ENCODE measurements around the gene PCGF2. TPM values are rescaled to one million over a fixed set of nuclear protein-coding genes. Genes with fewer than 3 reads are reported as not detected.
A peak's percentile ranks its signal among the peaks of the same experiment; 100 is the strongest.

The PCGF2 gene
- total RNA-seq, 2 donors from 2014 or later: 14.1 to 28.4 TPM

DNA sequence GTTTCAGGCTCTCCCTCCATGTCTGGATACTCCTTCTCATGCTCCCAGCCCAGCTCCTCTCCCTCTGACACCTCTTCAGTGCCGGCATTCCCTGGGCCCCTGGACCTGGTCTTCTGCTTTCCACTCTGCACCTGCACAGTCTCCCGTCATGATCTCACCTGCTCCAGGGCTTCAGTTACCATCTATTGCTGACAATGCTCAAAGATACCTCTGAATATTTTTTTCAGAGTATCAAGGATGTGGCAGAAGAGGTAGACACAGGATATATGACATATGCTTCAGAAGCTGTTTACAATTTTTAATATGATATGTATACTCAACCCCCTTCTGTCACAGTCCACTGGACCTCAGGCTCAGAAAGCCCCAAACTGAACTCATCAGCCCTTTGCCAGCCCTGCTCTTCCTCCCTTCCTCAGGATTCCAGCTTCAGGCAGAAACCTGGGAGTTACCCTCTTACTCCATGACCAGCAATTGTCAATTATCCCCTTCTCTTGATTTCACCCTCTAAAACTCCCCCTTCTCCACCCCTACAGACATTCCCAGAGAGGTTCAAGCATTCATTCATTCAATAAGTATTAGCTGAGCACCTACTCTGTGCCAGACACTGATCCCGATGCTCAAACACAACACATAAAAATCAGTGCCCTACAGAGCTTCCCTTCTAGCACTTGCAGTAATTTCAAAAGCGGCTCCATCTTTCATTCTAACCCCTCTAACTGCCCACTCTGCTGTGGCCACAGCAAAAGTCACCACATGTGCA is 50.9 kb downstream of the PCGF2 start:
- no peak overlapping the region for H3K4me3 ChIP-seq

DNA sequence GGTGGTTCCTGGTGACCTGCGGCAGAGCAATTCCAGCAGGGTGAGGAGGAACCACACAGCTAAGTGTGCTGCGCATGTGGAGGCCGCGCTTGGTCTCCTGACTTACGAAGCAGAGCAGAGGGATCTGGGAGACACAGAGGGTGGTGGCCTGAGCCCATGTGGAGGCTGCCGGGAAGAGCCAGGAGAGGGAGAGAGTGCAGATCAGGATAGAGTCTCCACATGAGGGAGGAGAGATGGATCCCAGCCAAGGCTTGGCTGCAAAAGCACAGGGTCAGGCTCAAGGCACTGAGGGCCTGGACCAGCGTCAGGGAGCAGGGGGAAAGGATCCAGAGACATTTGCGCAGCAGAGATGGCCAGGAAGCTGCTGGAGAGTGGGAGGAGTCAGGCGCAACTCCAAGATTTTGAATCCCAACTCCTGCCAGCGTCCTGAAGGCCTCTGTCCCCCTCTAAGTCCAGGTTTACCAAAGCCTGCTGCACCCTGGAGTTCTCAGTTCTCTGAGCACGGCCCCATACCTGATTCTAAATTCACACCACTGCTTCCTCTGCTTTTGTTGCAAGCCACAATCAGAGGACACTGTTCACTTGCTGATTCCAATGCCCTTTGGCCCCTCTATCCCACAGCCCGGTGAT is 54.3 kb downstream of the PCGF2 start:
- Histone ChIP-seq H3K27ac (peak overlapping the region; percentile 22 to 48), H3K9me3 (no peaks in the 10 kb centered on the region), H3K4me3 (no peak overlapping the region), H3K36me3 (no peaks in the 10 kb centered on the region), H3K4me1 (ENCODE audit: control insufficient read depth in 1 of 2, low read depth in 2 of 2) (peaks cover 3 to 11% of the 10 kb centered on the region in 2 donors), H3K27me3 (replicated peaks; ENCODE audit: insufficient read depth) (no peaks in the 10 kb centered on the region)
- TF ChIP-seq, protein P1, sequence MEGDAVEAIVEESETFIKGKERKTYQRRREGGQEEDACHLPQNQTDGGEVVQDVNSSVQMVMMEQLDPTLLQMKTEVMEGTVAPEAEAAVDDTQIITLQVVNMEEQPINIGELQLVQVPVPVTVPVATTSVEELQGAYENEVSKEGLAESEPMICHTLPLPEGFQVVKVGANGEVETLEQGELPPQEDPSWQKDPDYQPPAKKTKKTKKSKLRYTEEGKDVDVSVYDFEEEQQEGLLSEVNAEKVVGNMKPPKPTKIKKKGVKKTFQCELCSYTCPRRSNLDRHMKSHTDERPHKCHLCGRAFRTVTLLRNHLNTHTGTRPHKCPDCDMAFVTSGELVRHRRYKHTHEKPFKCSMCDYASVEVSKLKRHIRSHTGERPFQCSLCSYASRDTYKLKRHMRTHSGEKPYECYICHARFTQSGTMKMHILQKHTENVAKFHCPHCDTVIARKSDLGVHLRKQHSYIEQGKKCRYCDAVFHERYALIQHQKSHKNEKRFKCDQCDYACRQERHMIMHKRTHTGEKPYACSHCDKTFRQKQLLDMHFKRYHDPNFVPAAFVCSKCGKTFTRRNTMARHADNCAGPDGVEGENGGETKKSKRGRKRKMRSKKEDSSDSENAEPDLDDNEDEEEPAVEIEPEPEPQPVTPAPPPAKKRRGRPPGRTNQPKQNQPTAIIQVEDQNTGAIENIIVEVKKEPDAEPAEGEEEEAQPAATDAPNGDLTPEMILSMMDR (IDR thresholded peaks at IDR 0.05): no peak
- DNase-seq (ENCODE audit: low spot score) (no peak), ATAC-seq (ENCODE audit: insufficient number of reproducible peaks, low FRiP score, low read depth) (no peak)

More for the DNA sequence above, 50.9 kb downstream of the PCGF2 start:
- Histone ChIP-seq H3K27ac (no peak overlapping the region), H3K9me3 (no peaks in the 10 kb centered on the region), H3K36me3 (no peaks in the 10 kb centered on the region), H3K27me3 (replicated peaks; ENCODE audit: insufficient read depth) (no peaks in the 10 kb centered on the region), H3K4me1 (ENCODE audit: control insufficient read depth in 1 of 2, low read depth in 2 of 2) (peaks cover 3 to 20% of the 10 kb centered on the region in 2 donors)
- DNase-seq (ENCODE audit: low spot score) (no peak), ATAC-seq (ENCODE audit: insufficient number of reproducible peaks, low FRiP score, low read depth) (no peak)
- TF ChIP-seq, protein P1 (IDR thresholded peaks at IDR 0.05): no peak

DNA sequence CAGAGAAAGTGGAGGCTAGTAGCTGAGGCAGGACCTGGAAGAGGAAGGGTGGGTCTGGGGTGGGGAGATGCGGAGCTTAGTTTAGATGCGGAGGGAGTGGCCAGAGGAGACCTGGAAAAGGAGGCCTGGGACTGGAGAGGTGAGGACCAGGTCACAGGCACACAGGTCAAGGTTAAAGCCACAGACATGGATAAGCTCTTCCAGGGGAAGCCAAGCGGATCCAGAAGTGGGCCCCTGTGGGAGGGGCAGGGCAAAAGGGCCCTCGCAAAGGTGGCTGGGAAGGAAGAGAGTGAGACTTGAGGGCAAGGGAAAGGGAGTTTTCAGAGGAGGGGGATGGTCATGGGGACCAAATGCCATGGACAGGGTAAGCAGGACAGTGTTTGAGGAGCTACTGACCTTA is 57.0 kb downstream of the PCGF2 start:
- ATAC-seq (ENCODE audit: insufficient number of reproducible peaks, low FRiP score, low read depth): no peak
- TF ChIP-seq, protein P1 (IDR thresholded peaks at IDR 0.05): no peak
- Histone ChIP-seq H3K4me3 (no peak overlapping the region), H3K27ac (no peak overlapping the region), H3K4me1 (ENCODE audit: control insufficient read depth in 1 of 2, low read depth in 2 of 2) (peaks cover 3 to 11% of the 10 kb centered on the region in 2 donors), H3K36me3 (no peaks in the 10 kb centered on the region), H3K27me3 (replicated peaks; ENCODE audit: insufficient read depth) (no peaks in the 10 kb centered on the region), H3K9me3 (no peaks in the 10 kb centered on the region)
- DNase-seq (ENCODE audit: low spot score): no peak

- Histone ChIP-seq H3K36me3 (no peaks in the 10 kb centered on the region), H3K27ac (no peak overlapping the region), H3K4me1 (ENCODE audit: control insufficient read depth in 1 of 2, low read depth in 2 of 2) (peaks cover 3 to 11% of the 10 kb centered on the region in 2 donors), H3K4me3 (no peak overlapping the region), H3K9me3 (no peaks in the 10 kb centered on the region), H3K27me3 (replicated peaks; ENCODE audit: insufficient read depth) (no peaks in the 10 kb centered on the region)
- TF ChIP-seq, protein P1 (IDR thresholded peaks at IDR 0.05): no peak
- ATAC-seq (ENCODE audit: insufficient number of reproducible peaks, low FRiP score, low read depth): no peak
- DNase-seq (ENCODE audit: low spot score): no peak
Measured at GRCh38 chr17:38690386-38690785, 57.8 kb downstream of the PCGF2 start.

GRCh38 chr17:38687286-38687685 is 60.9 kb downstream of the PCGF2 start:
- H3K4me3 ChIP-seq: no peak overlapping the region
- DNase-seq (ENCODE audit: low spot score) (no peak), ATAC-seq (ENCODE audit: insufficient number of reproducible peaks, low FRiP score, low read depth) (no peak)
- TF ChIP-seq, protein P1 (IDR thresholded peaks at IDR 0.05): no peak
- H3K27me3 ChIP-seq (replicated peaks; ENCODE audit: insufficient read depth): no peaks in the 10 kb centered on the region
- H3K27ac ChIP-seq: no peak overlapping the region
- H3K4me1 ChIP-seq (ENCODE audit: control insufficient read depth in 1 of 2, low read depth in 2 of 2): no peaks in the 10 kb centered on the region
- no peaks in the 10 kb centered on the region for H3K9me3 ChIP-seq
- H3K36me3 ChIP-seq: no peaks in the 10 kb centered on the region

Measured in thoracic aorta (tissue), 2 donors.